GM06990 (cell line): ENCODE results near the gene FFAR4.

ENCODE experiments used
- DNase-seq: peaks from one replicate; pipeline ENCODE4 v3.0.0-alpha.2; 2011; ENCODE audit not compliant: insufficient read length; ENCODE audit errors: extremely low read depth
- H3K27me3 ChIP-seq: replicated peaks from 2 replicates; pipeline ENCODE4 v1.6.0; 2011; ENCODE audit warnings: low read length; ENCODE audit not compliant: control insufficient read depth, insufficient read depth
- H3K36me3 ChIP-seq: 2 replicates; pipeline ENCODE4 v1.5.1; 2011; ENCODE audit warnings: low read length; ENCODE audit not compliant: control insufficient read depth, insufficient read depth
- H3K4me3 ChIP-seq: replicated peaks from 2 replicates; pipeline ENCODE4 v1.5.1; 2011; ENCODE audit warnings: low read depth, mild to moderate bottlenecking, control low read depth, low read length
- TF ChIP-seq, protein P1 (sequence below): IDR thresholded peaks from 2 replicates; pipeline ENCODE4 v1.5.1; 2011; ENCODE audit warnings: low read length, control low read depth, mild to moderate bottlenecking, inconsistent platforms; ENCODE audit not compliant: insufficient read depth, poor library complexity, severe bottlenecking

FFAR4 gene

DNA sequence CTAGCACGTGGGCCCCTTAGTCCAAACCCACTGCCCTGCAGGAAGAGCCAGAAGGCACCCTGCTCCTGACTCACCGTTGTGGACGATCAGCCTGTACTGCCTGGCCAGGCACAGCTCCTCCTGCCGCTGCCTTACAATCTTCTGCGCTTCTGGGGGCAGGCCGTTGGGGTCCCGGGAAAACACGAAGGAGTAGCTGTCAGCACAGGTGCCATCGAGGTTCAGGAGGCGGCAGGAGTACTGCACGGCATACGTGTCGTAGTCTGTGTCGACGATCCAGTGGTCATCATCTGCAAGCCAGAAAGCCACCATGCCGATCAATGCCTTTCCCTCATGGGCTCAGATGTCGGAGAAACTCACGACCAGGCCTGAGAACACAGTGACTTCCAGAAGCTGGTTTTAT, 27.3 kb downstream of the FFAR4 start:
- Histone ChIP-seq H3K36me3 (no peaks in the 10 kb centered on the region), H3K4me3 (no peak overlapping the region), H3K27me3 (no peaks in the 10 kb centered on the region; the same call in 1 of the 2 replicates)
- DNase-seq: no peak
- TF ChIP-seq, protein P1, sequence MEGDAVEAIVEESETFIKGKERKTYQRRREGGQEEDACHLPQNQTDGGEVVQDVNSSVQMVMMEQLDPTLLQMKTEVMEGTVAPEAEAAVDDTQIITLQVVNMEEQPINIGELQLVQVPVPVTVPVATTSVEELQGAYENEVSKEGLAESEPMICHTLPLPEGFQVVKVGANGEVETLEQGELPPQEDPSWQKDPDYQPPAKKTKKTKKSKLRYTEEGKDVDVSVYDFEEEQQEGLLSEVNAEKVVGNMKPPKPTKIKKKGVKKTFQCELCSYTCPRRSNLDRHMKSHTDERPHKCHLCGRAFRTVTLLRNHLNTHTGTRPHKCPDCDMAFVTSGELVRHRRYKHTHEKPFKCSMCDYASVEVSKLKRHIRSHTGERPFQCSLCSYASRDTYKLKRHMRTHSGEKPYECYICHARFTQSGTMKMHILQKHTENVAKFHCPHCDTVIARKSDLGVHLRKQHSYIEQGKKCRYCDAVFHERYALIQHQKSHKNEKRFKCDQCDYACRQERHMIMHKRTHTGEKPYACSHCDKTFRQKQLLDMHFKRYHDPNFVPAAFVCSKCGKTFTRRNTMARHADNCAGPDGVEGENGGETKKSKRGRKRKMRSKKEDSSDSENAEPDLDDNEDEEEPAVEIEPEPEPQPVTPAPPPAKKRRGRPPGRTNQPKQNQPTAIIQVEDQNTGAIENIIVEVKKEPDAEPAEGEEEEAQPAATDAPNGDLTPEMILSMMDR: no peak

DNA sequence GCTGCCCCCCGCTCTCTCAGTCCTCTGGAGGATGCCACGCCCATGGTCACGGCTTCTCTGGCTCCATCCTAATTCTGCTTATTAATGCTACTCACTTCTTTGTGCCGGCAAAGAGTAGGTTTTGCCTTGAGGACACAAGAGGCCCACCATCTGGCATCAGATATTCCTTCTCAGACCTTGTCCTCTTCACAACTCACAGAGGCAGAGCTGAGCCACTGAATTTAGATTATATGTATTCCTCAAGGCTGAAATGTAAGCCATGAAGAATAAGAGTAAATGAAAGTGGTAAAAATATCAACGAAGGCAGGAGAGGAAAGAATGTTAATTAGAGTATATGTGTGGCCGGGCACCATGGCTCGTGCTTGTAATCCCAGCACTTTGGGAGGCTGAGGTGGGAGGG, 28.1 kb downstream of the FFAR4 start:
- TF ChIP-seq, protein P1: no peak
- no peaks in the 10 kb centered on the region; the same call in 1 of the 2 replicates for H3K27me3 ChIP-seq
- no peaks in the 10 kb centered on the region for H3K36me3 ChIP-seq
- DNase-seq: no peak
- no peak overlapping the region for H3K4me3 ChIP-seq

DNA sequence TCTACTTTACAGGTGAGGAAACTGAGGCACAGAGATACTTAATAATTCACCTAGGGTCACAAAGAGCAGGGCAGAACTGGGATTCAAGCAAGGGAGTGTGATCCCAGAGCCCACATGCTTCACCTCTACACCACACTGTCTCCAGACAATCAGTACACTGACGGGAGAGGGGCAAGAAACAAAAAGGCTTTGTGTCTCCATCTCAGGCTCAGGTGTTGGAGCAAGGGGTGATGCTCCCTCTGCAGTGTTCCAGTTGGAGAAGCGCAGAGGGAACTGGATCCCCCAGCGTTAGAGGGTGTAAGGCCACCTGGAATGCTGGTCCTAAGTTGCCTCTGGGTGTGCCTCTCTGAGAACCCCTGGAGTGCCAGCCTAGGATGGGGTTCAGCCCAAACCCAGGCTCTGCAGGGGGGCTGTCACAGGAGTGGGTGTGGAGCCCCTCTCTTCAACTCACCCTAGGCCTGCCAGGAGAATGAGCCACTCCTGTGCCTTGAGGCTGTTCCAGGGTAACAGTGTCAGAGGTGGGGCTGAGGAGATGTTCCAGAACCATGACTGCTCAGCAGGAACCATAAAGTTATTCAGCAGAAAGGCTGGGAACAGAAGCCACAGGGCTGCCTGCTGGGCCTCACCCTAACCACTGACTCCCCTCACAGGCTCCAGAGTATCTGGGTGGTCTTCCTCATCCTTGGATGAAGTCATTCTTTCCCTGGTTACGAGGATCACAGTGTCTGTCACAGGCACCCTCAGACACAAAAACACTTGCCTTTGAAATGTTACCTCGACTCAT, 29.1 kb downstream of the FFAR4 start:
- Histone ChIP-seq H3K27me3 (no peaks in the 10 kb centered on the region; the same call in 1 of the 2 replicates), H3K4me3 (no peak overlapping the region), H3K36me3 (no peaks in the 10 kb centered on the region)
- no peak for DNase-seq
- TF ChIP-seq, protein P1: no peak

DNA sequence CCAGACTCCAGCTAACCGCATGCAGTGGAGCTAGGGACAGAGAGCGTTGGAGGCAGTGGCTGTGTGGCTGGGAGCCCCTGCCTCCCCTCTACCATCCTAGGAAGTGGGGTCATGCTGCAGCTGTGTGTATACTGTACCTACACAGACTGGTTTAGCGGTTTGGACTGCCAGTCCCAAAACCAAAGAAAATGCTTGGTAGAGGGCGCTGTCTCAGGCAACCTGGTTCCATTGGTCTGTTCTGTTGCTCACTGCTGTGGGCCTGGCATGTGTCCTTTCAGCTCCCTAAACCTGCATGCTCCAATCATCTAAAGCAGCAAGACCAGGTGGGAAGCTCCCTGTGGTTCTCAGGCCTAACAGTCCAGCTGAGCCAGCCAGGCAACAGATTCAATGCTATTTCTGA, 30.1 kb downstream of the FFAR4 start:
- Histone ChIP-seq H3K27me3 (no peaks in the 10 kb centered on the region; the same call in 1 of the 2 replicates), H3K36me3 (no peaks in the 10 kb centered on the region), H3K4me3 (no peak overlapping the region)
- no peak for DNase-seq
- TF ChIP-seq, protein P1: no peak

DNA sequence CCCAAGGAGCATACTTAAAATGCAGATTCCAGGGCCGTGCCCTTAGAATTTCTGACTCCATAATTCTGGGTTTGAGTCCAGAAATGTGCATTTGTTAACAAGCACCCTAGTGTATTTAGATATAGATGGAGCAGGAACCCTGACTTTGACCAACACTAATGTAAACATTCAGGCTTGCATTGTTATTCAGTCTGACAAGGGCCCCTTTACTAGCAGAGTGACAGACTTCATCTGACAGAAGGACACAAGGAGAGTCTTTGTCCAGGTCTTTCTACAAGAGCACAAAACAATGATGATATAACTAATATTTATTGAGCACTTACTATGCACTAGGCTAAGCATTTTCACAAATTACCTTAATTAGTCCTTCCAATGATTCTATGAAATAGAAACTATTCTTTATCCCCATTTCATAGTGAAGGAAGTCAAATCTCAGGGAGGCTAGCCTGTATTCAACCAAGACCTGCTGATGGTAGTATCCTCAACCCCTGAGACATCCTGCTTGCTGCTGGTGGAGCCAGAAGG, 30.7 kb downstream of the FFAR4 start:
- TF ChIP-seq, protein P1: no peak
- no peak overlapping the region for H3K4me3 ChIP-seq

More for the DNA sequence above, 30.7 kb downstream of the FFAR4 start:
- no peaks in the 10 kb centered on the region for H3K36me3 ChIP-seq
- H3K27me3 ChIP-seq: no peaks in the 10 kb centered on the region; the same call in 1 of the 2 replicates
- no peak for DNase-seq
